Adipose tissue (tissue), 3 donors: ENCODE results near the gene ARMC3. TPM values are rescaled to one million over a fixed set of nuclear protein-coding genes. Genes with fewer than 3 reads are reported as not detected.

Experiments used
- polyA plus RNA-seq, 3 donors: library from polyadenylated mRNA; stranded (reverse); fragments of 200-250 nt; gene quantifications; one replicate each; pipeline ENCODE4 v1.2.3, GENCODE V29; 2013
- donor health status: healthy with polysubstance abuse.
- donor health status: Bipolar disorder and iron deficiency.
- donor health status: healthy.

The ARMC3 gene
- polyA plus RNA-seq, 3 donors: 0.08 TPM; not detected in 2

Other genes starting within 250 kb of the ARMC3 start
- 10 to 100 TPM in 2 of 3 donors, 1 to 10 TPM in 1; 3.4 to 29.7 (median 10.4) TPM for gene PIP4K2A, start 213.5 kb upstream of the ARMC3 start, polyA plus RNA-seq
- 10 to 100 TPM in 2 of 3 donors, 1 to 10 TPM in 1; 4.7 to 39.4 (median 23.3) TPM for gene MSRB2, start 167.5 kb downstream of the ARMC3 start, polyA plus RNA-seq